ENCODE measurements around the gene KLHL22.

- TF ChIP-seq GABPA (IDR thresholded peaks at IDR 0.05 in 1 of 2, conservative IDR thresholded peaks at IDR 0.05 in 1 of 2) (no peak), CTCF (IDR thresholded peaks at IDR 0.05; ENCODE audit: low read depth, low read length, missing input control) (no peak), RAD21 (IDR thresholded peaks at IDR 0.05) (no peak), REST (IDR thresholded peaks at IDR 0.05) (no peak), YY1 (IDR thresholded peaks at IDR 0.05) (no peak), RXRA (IDR thresholded peaks at IDR 0.05) (no peak), TAF1 (conservative IDR thresholded peaks at IDR 0.05) (no peak), EGR1 (IDR thresholded peaks at IDR 0.05; ENCODE audit: low read depth in 2 of 2) (no peak), ATF3 (IDR thresholded peaks at IDR 0.05) (no peak), MAX (IDR thresholded peaks at IDR 0.05) (no peak), FOXA1 (IDR thresholded peaks at IDR 0.05) (no peak), JUND (IDR thresholded peaks at IDR 0.05) (no peak)
These were observed 62.4 kb downstream of the KLHL22 start for GRCh38 chr22:20433191-20433590.

All from liver (tissue), 3 donors.